ENCODE data around the gene PTPRD.

The PTPRD gene

GRCh38 chr9:8515748-8516147, 2097.1 kb downstream of the PTPRD start:
- no peak for DNase-seq (ENCODE audit: low read depth)

DNA sequence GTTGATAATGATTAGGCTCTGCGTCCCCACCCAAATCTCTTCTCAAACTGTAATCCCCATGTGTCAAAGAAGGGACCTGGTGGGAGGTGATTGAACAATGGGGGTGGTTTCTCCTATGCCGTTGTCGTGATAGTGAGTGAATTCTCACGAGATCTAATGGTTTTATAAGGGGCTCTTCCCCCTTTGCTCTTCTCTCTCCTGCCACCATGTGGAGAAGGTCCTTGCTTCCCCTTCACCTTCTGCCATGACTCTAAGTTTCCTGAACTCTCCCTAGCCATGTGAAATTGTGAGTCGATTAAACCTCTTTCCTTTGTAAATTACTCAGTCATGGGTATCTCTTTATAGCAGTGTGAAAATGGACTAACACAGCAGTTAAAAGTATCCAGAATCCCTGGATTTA, 2098.0 kb downstream of the PTPRD start:
- DNase-seq (ENCODE audit: low read depth), result no peak

DNA sequence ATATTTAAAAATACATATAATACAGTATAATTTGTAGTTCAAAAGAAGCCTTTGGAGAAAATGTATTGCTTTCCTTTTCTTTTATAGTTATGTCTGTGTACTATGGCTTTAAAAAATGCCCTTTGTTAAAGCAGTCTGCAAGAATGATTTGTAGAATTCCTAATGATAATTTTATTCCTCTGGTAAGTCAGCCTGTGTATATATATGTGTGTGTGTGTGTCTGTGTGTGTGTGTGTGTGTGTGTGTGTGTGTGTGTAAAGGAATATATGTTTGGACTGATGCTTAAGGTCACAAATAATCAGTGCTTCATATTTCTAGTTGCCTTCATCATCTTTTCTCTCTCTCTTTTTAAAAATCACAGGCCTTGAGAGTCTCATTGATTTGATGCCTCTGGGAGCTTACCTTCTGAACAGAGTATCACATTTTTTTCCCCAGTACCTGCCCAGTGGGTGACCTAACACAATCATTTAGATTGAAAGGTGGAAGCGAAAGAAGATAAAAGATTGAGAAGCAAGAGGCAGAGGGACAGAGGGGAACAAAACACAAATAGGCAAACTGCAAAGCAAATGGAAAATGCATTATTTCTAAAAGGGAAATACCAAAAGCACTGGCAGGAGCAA, 2104.0 kb downstream of the PTPRD start:
- no peak for DNase-seq (ENCODE audit: low read depth)

DNA sequence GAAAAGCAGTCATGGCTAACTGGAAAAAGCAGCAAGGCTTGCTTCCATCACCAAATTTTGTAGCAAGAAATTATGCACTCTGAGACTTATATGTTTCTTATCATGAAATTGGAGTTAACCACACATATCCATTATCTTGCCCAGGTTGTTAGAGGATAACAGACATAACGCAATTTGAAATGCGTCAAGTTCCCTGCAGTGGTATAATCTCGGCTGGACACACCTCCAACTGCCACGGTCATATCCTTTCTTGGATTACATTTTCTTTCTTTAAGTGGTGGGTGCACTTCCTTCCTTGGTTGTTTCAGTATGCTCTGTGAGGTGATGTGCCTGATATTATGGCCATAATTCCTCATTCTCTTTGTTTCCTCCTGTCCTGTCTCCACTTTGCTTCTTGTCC, 2118.2 kb downstream of the PTPRD start:
- DNase-seq (ENCODE audit: low read depth), result no peak

GRCh38 chr9:8492679-8493078, 2120.1 kb downstream of the PTPRD start:
- DNase-seq (ENCODE audit: low read depth), result no peak

GRCh38 chr9:8492024-8492423, 2120.8 kb downstream of the PTPRD start:
- no peak for DNase-seq (ENCODE audit: low read depth)

GRCh38 chr9:8491563-8491962, 2121.2 kb downstream of the PTPRD start:
- no peak for DNase-seq (ENCODE audit: low read depth)

- no peak for DNase-seq (ENCODE audit: low read depth)
These were observed 2123.0 kb downstream of the PTPRD start for GRCh38 chr9:8489835-8490234.

GRCh38 chr9:8486095-8486494, 2126.7 kb downstream of the PTPRD start:
- no peak for DNase-seq (ENCODE audit: low read depth)

DNA sequence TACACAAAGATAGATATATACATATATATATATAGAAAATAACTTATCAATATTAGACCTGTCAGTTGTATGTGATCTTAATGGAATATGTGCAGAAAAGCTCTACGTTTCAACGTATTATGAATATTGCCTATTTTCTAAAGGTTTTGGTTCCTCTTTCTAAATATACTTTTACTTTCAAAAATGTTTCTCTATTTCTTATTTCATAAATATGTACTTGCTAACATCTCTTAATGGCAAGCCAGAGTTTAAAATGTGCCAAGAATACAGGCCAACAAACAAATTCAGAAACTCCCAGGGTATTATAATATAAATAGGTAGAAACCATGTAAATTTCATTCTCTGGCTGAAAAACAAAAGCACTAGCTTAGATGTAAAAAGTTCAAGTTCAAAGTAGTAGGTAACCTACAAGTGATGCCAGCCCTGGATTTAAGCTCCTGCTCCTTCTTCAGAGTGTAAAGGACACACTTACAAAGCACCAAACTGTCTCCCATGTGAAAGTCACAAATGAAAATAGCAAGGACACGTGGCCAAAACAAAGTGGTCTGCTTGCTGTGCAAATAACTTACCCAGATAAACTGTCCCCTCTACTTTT, 2128.1 kb downstream of the PTPRD start:
- no peak for DNase-seq (ENCODE audit: low read depth)

DNA sequence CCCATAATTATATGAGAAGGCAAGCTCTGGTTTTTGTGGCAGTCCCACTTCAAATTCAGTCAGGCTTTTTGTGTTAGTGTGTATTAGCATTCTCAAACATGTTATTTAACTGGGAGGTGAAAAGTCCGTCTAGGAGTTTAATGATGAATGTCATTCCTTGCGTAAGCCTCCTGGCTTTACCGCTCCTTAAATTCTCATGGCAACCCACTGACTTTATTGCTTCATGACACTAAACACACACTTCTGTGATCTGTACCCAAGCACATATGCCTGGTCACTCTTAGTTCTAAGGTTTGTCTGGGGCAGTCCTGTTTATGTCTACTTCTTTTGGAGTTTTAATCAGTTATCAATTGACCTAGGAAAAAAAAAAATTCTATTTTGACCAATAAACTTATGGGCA, 2135.4 kb downstream of the PTPRD start:
- no peak for DNase-seq (ENCODE audit: low read depth)

- no peak for DNase-seq (ENCODE audit: low read depth)
These were observed 2137.9 kb downstream of the PTPRD start for GRCh38 chr9:8474937-8475336.

GRCh38 chr9:8473244-8474020, 2139.4 kb downstream of the PTPRD start:
- DNase-seq (ENCODE audit: low read depth), result no peak

DNA sequence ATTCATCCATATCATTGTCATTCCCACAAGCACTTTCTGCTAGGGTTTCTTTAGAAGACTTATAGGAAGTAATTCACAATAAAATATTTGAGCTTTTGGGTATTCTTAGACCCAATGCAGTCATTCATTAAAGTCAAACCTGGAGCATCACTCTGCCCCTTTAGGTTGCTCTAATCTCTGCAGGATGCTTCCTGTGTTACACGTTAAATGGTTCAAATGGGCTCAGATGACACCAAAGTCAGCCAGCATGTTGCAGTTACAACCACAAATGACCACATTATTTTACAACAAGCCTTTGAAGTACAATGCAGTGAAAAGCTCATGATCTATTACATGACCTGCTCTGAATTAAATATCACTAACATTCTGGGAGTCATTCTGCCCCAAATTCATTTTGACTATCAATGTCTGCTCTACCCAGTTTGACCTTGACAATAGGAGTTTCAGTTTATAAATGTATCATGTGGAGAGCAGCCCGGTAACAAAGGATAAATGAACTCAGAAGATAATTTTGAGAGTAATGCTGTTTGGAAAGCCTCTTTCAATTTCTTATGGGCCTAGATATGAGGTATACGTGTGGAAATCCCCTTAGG, 2144.7 kb downstream of the PTPRD start:
- no peak for DNase-seq (ENCODE audit: low read depth)

DNA sequence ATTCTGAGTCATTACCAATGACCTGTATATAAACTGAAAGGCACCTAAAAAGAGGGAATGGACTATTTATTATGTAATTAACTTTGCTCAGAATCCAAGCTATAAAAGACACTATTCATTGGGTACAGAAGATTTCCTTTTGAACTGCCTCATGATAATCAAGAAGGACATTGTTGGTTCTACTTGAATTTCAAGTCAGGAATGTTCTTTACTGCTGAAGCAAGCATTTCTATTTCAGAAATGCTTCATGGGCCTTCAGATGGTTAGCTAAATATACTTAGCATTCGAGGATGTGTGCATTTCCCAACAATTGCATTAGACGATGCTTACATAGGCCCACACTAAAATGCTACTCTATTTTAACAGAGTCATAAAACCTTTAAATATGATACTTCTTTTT, 2155.0 kb downstream of the PTPRD start:
- no peak for DNase-seq (ENCODE audit: low read depth)

GRCh38 chr9:8457055-8457454, 2155.7 kb downstream of the PTPRD start:
- no peak for DNase-seq (ENCODE audit: low read depth)

DNA sequence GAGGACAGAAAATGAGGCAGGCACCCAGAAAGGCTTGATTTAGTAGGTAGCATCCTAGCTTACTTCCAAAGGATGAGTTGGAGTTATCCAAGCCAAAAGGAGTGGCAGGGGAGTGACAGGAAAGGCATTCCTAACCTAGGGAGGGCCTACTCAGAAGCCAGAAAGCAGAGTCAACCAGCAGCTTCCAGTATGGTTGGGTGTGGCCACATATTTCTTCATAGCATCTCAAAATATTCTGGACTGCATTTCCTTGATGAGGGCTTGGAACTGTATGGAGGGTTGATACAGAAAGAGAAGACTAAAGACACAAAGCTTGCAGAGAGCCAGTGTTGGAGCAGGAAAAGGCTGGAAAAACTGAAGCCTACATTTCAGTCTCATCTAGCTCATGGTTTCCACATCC, 2156.5 kb downstream of the PTPRD start:
- no peak for DNase-seq (ENCODE audit: low read depth)

GRCh38 chr9:8450810-8451545, 2161.8 kb downstream of the PTPRD start:
- DNase-seq (ENCODE audit: low read depth), result no peak

GRCh38 chr9:8448226-8448625, 2164.6 kb downstream of the PTPRD start:
- DNase-seq (ENCODE audit: low read depth), result no peak

DNA sequence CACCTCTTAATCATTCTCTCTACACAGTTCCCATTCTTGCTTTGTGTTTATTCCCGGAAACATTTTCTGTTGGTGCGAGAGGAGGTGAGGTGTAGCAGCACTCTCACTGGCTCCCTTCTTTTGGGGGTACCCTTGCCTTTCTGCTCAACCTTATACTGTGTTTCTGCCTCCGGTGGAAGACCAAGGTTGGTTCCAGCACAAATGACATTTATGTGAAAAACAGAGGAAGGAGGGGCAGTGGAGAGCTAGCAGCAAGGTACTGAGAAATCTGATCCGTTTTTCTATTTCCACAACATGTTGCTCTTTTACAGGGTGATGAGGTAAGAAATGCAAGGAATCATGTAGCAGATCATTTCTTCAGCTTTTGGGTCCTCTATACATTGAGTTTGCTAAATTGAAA, 2165.2 kb downstream of the PTPRD start:
- no peak for DNase-seq (ENCODE audit: low read depth)

DNA sequence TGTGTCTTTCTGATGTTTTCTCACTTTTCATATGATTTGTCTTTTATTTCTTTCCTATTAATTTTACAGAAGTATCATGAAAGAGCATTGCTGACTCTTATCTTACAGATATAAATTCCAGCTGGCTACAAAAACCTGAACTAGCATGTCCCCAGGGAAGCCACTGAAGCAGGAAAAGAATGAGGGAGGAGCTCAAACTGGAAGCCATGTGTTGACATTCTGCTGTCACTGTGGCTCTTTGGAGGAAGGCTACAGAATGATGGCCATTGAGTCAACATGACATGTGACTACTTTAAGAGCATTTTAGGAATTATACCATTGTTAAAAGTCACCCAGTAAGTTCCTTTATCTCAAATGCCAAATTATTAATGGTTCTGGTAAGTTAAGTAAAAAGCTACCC, 2174.9 kb downstream of the PTPRD start:
- DNase-seq (ENCODE audit: low read depth), result no peak

GRCh38 chr9:8437259-8437658, 2175.5 kb downstream of the PTPRD start:
- no peak for DNase-seq (ENCODE audit: low read depth)
